ENCODE data around the gene WDR54.
"Not testable (repeated sequence)": the region's sequence is repeated elsewhere in the genome, so short reads cannot be mapped to it uniquely, and the experiment has no call there.

WDR54 gene

DNA sequence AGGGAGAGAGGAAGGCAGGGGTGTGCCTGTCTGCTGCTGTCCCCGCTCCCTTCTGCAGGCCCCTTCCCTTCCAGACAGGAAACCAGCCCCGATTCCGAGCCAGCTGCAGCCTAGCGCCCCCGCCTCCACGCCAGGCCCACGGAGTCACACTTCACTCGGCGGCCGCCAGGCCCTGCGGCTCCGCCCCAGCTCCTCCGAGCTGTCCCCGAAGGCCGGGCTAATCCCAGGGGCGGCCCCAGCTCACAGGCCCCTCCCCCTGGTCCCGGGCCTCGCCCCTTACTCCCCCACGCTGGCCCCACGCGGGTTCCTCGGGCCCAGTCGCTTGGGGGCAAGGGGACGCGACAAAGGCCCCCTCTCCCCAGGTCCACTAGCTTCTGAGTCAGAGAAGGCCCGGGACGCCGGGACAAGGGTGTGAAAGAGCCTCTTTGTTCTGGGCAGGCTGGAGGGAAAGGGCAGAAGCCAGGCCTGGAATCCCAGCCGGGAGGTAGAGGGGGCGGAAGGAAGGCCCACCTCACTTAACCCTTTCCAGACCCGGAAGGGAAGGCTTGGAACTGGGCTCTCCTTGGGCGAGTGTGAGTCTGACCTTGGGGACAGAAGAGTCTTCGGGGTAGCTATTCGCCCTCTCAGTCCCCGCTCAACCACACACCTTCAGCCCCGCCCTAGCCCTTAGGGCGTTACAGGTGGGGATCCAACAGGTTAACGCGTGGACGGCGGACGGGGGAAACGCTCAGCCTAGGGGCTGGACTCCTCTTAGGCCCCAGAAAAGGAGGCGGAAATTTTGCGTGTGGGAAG is 19.0 kb downstream of the WDR54 start:
- TF ChIP-seq, protein P1, sequence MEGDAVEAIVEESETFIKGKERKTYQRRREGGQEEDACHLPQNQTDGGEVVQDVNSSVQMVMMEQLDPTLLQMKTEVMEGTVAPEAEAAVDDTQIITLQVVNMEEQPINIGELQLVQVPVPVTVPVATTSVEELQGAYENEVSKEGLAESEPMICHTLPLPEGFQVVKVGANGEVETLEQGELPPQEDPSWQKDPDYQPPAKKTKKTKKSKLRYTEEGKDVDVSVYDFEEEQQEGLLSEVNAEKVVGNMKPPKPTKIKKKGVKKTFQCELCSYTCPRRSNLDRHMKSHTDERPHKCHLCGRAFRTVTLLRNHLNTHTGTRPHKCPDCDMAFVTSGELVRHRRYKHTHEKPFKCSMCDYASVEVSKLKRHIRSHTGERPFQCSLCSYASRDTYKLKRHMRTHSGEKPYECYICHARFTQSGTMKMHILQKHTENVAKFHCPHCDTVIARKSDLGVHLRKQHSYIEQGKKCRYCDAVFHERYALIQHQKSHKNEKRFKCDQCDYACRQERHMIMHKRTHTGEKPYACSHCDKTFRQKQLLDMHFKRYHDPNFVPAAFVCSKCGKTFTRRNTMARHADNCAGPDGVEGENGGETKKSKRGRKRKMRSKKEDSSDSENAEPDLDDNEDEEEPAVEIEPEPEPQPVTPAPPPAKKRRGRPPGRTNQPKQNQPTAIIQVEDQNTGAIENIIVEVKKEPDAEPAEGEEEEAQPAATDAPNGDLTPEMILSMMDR (IDR thresholded peaks at IDR 0.05; ENCODE audit: low read depth, low read length, missing control alignments) = peak; percentile 45
- in situ Hi-C loops (cut with HindIII; ENCODE audit: low pct_ligation_motif_present, low sequenced_read_pairs) = no loop called here
- Histone ChIP-seq H3K36me3 (replicated peaks) (no peaks in the 10 kb centered on the region), H3K27me3 (replicated peaks) (no peaks in the 10 kb centered on the region), H3K4me3 (ENCODE audit: low read depth, low read length) (peak overlapping the region; percentile 66), H3K27ac (peak overlapping the region; percentile 33)
- peak; percentile 68 for DNase-seq

DNA sequence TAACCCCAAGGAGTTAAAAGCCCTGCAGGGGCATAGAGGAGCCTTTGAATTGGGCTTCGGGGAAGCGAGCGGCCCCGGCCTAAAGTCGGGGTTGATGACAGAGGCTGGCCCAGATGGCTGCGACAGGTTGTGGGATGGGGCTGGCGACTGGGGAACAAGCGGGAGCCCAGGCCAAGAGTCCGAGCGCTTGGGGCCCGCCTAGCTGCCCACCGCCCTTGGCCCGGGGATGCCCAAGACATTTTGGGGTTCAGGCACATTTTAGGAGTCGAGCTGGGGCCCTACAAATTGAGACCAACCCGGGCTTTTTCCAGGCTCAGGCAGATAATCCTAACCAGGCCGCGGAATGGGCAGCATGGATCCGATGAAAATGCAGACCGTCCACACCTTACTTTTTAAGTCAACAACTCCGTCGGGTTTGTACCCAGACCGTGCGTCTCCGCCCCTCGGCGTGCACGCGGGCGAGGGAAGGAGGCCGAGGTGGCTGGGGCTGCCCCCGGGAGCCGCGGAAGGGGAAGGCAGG is 19.7 kb downstream of the WDR54 start:
- H3K4me3 ChIP-seq (ENCODE audit: low read depth, low read length) = peak overlapping the region; percentile 9
- no peaks in the 10 kb centered on the region for H3K27me3 ChIP-seq (replicated peaks)
- H3K27ac ChIP-seq = no peak overlapping the region
- H3K36me3 ChIP-seq (replicated peaks) = no peaks in the 10 kb centered on the region
- DNase-seq = no peak
- in situ Hi-C loops (cut with HindIII; ENCODE audit: low pct_ligation_motif_present, low sequenced_read_pairs) = no loop called here
- TF ChIP-seq, protein P1 (IDR thresholded peaks at IDR 0.05; ENCODE audit: low read depth, low read length, missing control alignments) = no peak

DNA sequence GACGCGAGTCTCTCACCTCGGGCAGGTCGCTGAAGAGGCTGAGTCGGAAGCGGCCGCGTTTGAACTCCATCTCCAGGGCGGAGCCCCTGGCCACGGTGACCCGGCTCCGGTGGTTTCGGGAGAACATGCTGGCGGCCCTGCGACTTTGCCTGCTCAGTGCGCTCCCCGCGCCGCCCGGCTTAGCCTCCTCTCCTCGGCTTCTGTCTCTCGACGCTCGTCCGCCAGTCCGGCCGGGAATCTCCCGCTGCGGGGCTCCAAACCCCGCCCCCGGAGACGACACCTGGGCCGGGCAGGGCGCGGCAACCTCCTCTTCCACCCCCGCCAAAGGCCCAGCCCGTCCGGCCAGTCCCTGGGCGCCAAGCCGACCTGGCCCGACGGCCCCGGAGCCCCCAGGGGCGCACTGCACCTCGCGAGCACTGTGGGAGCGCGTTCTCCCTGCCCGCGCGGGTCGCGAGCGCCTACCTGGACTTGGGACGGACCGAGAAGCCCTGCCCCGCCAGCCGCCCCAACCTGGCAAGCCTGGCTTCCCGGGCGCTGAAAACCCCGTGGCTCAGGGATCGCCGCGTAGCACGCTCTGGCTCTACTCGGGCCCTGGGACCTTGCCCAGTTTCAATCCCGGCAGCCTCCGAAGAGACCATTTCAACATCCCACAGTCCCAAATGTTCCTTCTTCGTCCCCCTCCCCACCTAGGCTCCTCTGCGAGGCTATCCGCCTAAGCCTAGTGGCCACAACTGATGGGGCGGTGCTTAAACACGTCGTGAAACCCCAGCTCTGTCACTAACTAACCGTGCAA is 20.4 kb downstream of the WDR54 start, which contains the start of gene RTKN:
Gene RTKN, minus strand, starts transcription at position 248 of the 793 bp plus-strand sequence. Its CDS starts 121 bp downstream, at position 127.
- DNase-seq = no peak
- Histone ChIP-seq H3K27me3 (replicated peaks) (no peaks in the 10 kb centered on the region), H3K27ac (no peak within 1 kb of the TSS), H3K4me3 (ENCODE audit: low read depth, low read length) (peak within 1 kb of the TSS; percentile 66), H3K36me3 (replicated peaks) (no peaks in the 10 kb centered on the region)
- TF ChIP-seq, protein P1 (IDR thresholded peaks at IDR 0.05; ENCODE audit: low read depth, low read length, missing control alignments) = no peak
- in situ Hi-C loops (cut with HindIII; ENCODE audit: low pct_ligation_motif_present, low sequenced_read_pairs) = no loop called here

DNA sequence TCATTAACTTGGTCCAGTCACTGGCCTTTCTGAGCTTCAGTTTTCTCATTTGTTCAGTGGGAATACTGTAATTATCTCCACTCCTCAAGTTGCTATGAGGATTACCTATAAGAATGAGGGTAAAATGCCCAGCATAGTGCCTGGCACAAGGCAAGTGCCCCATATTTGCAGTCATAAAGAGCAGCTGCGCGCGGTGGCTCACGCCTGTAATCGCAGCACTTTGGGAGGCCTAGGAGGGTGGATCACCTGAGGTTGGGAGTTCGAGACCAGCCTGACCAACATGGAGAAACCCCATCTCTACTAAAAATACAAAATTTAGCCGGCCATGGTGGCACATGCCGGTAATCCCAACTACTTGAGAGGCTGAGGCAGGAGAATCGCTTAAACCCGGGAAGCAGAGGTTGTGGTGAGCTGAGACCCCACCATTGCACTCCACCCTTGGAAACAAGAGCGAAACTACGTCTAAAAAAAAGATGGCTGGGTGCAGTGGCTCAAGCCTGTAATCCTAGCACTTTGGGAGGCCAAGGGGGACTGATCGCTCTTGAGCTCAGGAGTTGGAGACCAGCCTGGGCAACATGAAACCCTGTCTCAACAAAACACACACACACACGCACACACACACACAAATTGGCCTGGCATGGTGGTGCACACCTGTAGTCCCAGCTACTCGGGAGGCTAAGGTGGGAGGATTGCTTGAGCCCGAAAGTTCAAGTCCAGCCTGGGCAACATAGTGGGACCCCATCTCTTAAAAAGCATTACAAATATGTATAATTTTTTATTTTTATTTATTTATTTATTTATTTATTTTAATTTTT is 21.2 kb downstream of the WDR54 start:
- H3K4me3 ChIP-seq (ENCODE audit: low read depth, low read length); in situ Hi-C loops (cut with HindIII; ENCODE audit: low pct_ligation_motif_present, low sequenced_read_pairs); H3K36me3 ChIP-seq (replicated peaks); H3K27ac ChIP-seq; DNase-seq; H3K27me3 ChIP-seq (replicated peaks): not testable (repeated sequence)

DNA sequence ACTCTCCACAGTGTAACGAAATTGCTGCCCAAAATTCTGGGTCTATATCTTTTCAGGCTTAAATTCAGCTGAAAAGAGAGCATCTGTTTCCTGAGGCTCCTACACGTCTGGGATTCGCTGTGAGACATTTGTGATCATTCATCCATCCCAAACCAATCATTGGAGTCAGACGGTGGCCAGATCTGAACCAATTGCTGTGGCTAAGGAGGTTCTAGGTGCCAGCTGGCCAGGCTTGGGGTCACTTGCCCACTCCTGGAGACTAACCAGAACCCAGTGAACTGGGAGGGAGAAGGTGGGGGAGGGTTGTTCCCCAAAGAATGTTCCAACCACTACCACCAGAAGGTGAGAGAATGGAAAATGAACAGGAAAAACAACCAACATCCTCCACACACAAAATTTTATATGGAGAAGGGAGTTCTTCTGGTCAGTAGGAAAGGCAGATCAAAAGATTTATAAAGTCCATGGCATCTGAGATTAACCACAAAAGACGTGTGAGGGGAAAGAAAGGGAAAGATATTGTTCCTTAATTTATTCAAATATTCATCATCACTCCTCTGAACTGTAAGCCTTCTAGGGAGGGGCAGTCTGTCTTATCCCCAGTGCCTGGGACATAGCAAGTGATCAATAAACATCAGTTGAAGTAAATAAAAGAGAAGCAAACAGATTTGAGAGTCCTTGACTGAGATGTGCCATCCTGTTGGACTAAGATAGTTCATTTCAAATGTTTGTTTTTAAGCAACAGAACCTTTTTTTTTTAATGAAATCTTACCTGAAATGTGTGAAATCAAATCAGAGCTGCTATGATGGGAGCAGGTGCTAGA is 23.2 kb downstream of the WDR54 start:
- TF ChIP-seq, protein P1 (IDR thresholded peaks at IDR 0.05; ENCODE audit: low read depth, low read length, missing control alignments) = no peak
- H3K27ac ChIP-seq = no peak overlapping the region
- no peak overlapping the region for H3K4me3 ChIP-seq (ENCODE audit: low read depth, low read length)
- H3K27me3 ChIP-seq (replicated peaks) = no peaks in the 10 kb centered on the region
- no peak for DNase-seq
- H3K36me3 ChIP-seq (replicated peaks) = no peaks in the 10 kb centered on the region
- in situ Hi-C loops (cut with HindIII; ENCODE audit: low pct_ligation_motif_present, low sequenced_read_pairs) = no loop called here
